ENCODE measurements around the gene PLCB1. TPM values are rescaled to one million over a fixed set of nuclear protein-coding genes. Genes with fewer than 3 reads are reported as not detected.

PLCB1 gene
- total RNA-seq, 1 experiment from 2014 or later, result not detected

GRCh38 chr20:8326899-8327298 lies 194.8 kb downstream of the PLCB1 start:
- CTCF ChIA-PET, result no interaction called here
- POLR2A ChIA-PET (ENCODE audit: unreplicated experiment), result no interaction called here
- intact Hi-C loops (cut with micrococcal nuclease; ENCODE audit: unreplicated experiment), result no loop called here

GRCh38 chr20:8328189-8328588 lies 196.1 kb downstream of the PLCB1 start:
- Histone ChIP-seq H3K4me2 (no peak overlapping the region), H3K79me2 (ENCODE audit: low read depth) (no peaks in the 10 kb centered on the region), H3K9me2 (ENCODE audit: insufficient read depth) (no peaks in the 10 kb centered on the region), H3K36me3 (ENCODE audit: low read depth) (no peaks in the 10 kb centered on the region), H4K20me1 (ENCODE audit: insufficient read depth) (no peaks in the 10 kb centered on the region), H3K9me3 (ENCODE audit: insufficient read depth, low read depth) (no peaks in the 10 kb centered on the region), H3F3A (ENCODE audit: insufficient read depth, low read depth) (no peaks in the 10 kb centered on the region), H3K27ac (no peak overlapping the region), H2AFZ (no peak overlapping the region), H3K27me3 (ENCODE audit: insufficient read depth, low read depth) (no peaks in the 10 kb centered on the region), H3K4me1 (replicated peaks; ENCODE audit: insufficient read depth) (no peaks in the 10 kb centered on the region), H3K4me3 (no peak overlapping the region)
- no TSS peak for BruUV-seq (replicated peaks)
- CTCF ChIA-PET, result no interaction called here
- DNase-seq, result no peak
- POLR2A ChIA-PET (ENCODE audit: unreplicated experiment), result no interaction called here
- no peak for TF ChIP-seq CTCF (conservative IDR thresholded peaks at IDR 0.05)
- no peak for TF ChIP-seq EZH2 (IDR thresholded peaks at IDR 0.05; ENCODE audit: low read depth)
- intact Hi-C loops (cut with micrococcal nuclease; ENCODE audit: unreplicated experiment), result no loop called here

More at GRCh38 chr20:8326899-8327298, 194.8 kb downstream of the PLCB1 start:
- Histone ChIP-seq H2AFZ (no peak overlapping the region), H3K36me3 (ENCODE audit: low read depth) (no peaks in the 10 kb centered on the region), H3K79me2 (ENCODE audit: low read depth) (no peaks in the 10 kb centered on the region), H3K27ac (no peak overlapping the region), H4K20me1 (ENCODE audit: insufficient read depth) (no peaks in the 10 kb centered on the region), H3K4me1 (replicated peaks; ENCODE audit: insufficient read depth) (no peaks in the 10 kb centered on the region), H3F3A (ENCODE audit: insufficient read depth, low read depth) (no peaks in the 10 kb centered on the region), H3K9me3 (ENCODE audit: insufficient read depth, low read depth) (no peaks in the 10 kb centered on the region), H3K9me2 (ENCODE audit: insufficient read depth) (no peaks in the 10 kb centered on the region), H3K4me2 (no peak overlapping the region), H3K4me3 (no peak overlapping the region), H3K27me3 (ENCODE audit: insufficient read depth, low read depth) (no peaks in the 10 kb centered on the region)
- no peak for DNase-seq
- no TSS peak for BruUV-seq (replicated peaks)
- TF ChIP-seq EZH2 (IDR thresholded peaks at IDR 0.05; ENCODE audit: low read depth) (no peak), CTCF (conservative IDR thresholded peaks at IDR 0.05) (no peak)

- intact Hi-C loops (cut with micrococcal nuclease; ENCODE audit: unreplicated experiment), result no loop called here
- Histone ChIP-seq H3K27me3 (ENCODE audit: insufficient read depth, low read depth) (no peaks in the 10 kb centered on the region), H3K9me2 (ENCODE audit: insufficient read depth) (no peaks in the 10 kb centered on the region), H4K20me1 (ENCODE audit: insufficient read depth) (no peaks in the 10 kb centered on the region), H3K79me2 (ENCODE audit: low read depth) (no peaks in the 10 kb centered on the region), H3K27ac (no peak overlapping the region), H3K36me3 (ENCODE audit: low read depth) (no peaks in the 10 kb centered on the region), H3K9me3 (ENCODE audit: insufficient read depth, low read depth) (no peaks in the 10 kb centered on the region), H3K4me3 (no peak overlapping the region), H3K4me2 (no peak overlapping the region), H3K4me1 (replicated peaks; ENCODE audit: insufficient read depth) (no peaks in the 10 kb centered on the region), H2AFZ (no peak overlapping the region), H3F3A (ENCODE audit: insufficient read depth, low read depth) (no peaks in the 10 kb centered on the region)
- ChIA-PET POLR2A (ENCODE audit: unreplicated experiment) (no interaction called here), CTCF (no interaction called here)
- TF ChIP-seq EZH2 (IDR thresholded peaks at IDR 0.05; ENCODE audit: low read depth), result no peak
- no peak for TF ChIP-seq CTCF (conservative IDR thresholded peaks at IDR 0.05)
- no TSS peak for BruUV-seq (replicated peaks)
- DNase-seq, result no peak
Observed at GRCh38 chr20:8330319-8330784, 198.3 kb downstream of the PLCB1 start.

Measured in PC-9 (cell line).